GM20431 (cell line): ENCODE measurements around the gene KRT84.

Experiments used
- in situ Hi-C: fragments of 300-500 bp; cut with MseI, MboI; formaldehyde crosslinking; loops from one replicate; pipeline ENCODE4 v1.15.0; 2020; ENCODE audit warnings: low sequenced_read_pairs; ENCODE audit not compliant: unreplicated experiment

Gene KRT84

DNA sequence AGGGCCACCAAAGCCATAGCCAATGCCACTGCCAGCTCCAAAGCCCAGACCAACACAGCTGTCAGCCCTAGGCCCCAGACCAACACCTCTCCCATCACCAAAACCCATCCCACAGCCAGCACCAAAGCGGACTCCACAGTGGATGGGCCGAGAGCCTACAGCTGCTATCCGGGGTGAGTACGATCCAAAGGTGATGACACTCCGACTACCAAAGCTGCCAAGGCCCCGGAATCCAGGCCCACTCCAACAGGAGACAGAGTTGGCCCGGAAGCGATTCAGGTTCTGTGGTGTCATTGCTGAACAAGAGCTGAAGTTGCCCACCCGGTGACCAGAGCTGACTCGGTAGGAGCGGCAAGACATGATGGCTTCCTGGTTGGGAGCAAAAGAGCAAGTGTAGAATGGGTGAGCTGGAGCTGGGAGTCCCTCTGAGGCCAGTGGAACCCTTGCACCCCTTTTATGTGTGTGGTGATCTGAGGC is at the start of gene KRT84:
Gene KRT84, minus strand, starts transcription at position 427 of the 477 bp plus-strand sequence. Its CDS starts 67 bp downstream, at position 360.
- in situ Hi-C loops: loop anchor here (25.0 kb wide), 1 partner anchor 502 kb away; no protein-coding TSS in a partner anchor

GRCh38 chr12:52434760-52435530 is 49.5 kb upstream of the KRT84 start:
- in situ Hi-C loops: no loop called here

- in situ Hi-C loops: no loop called here
Observed at GRCh38 chr12:52434081-52434733, 48.8 kb upstream of the KRT84 start, which contains the start of gene KRT75. TSS of gene KRT75 (minus strand) at chr12:52434371. CDS start at chr12:52434304, 67 bp downstream.

DNA sequence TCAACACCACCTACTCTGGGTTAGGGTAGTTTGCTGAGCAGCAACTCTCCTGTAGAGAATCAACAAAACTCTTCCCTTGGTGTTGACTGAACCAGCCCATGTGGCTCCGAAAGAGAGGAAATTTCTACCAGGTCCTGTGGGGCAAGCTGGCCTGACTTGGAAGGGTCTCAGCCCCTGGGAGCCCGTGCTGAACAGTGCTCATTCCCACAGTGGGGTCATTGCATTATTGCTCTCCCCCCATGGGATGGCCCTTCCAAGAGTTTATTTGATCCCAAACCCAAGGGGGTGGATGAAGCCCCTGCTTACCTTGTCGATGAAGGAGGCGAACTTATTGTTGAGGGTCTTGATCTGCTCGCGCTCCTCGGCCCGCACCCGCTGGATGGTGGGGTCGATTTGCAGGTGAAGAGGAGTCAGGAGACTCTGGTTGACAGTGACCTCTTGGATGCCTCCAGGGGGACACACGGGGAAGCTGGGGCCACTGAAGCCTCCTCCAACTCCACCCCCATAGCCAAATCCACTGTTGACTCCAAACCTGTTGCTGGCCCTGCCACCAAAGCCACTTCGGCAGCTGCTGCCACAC is 48.1 kb upstream of the KRT84 start:
- in situ Hi-C loops: no loop called here

DNA sequence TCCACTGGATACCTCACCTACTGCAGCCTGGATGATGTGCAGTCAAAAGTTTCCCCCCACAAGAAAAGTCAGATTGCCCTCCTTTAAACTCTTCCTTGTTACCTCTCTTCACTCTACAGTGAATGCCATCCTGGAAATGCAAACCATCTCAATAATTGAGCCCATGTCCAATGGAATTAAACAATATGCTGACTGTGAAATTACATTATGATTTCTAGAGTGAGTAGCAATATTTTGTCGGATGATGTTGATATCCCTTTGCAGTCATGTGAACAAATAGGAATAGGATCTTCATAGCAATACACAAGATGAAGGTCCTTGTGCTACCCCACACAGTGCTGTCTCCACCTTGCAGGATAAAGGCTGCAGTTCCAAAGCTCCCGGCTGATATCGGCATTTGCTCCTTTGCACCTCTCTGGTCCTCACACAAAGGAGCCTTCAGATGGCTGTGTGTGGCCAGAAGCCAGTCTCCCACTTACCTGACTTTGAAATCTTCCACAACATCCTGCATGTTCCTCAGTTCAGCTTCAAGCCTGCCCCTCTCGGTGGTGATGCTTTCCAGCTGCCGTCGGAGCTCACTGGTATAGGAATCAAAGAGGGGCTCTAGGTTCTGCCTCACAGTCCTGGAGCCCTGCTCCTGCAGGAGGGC is 47.2 kb upstream of the KRT84 start:
- in situ Hi-C loops: no loop called here

GRCh38 chr12:52428121-52428520 is 42.7 kb upstream of the KRT84 start:
- in situ Hi-C loops: no loop called here

DNA sequence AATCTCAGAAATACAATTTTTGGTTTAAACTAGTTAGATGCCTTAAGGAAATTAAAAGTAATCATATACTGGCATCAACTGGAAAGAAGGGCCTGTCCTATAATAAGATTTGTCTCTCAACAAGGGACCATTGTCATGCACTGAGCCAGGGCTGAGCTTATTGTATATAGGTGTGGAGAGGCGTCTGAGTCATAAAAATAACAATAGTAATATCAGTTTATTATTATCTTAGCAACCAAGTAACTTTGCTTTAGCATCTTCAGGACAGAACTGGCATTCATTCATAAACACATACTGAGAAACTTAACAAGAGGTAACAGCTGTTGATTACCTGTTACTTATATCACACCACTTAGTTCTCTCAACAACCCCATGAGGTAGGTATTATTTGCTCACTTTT is 41.6 kb upstream of the KRT84 start:
- in situ Hi-C loops: no loop called here

DNA sequence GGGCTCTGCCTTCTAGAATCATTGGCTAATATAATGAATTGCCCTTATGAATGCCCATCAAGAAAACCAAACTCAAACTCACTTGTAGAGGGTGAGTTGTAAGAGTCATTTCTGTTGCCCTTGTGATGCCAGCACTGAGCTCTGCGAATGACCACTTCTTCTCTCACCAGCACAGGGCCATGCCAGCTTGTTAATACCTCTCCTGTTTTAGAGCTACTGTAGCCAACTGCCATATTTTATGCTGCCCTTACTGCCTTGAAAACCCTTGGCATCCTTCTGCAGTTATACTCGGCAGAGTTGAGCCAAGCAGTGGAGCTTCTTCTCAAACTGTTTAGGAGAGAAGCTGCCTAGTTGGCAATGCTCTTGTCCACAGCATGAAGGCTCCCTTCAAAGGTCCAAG is 40.6 kb upstream of the KRT84 start:
- in situ Hi-C loops: no loop called here

- in situ Hi-C loops: no loop called here
Observed at GRCh38 chr12:52425466-52425865, 40.0 kb upstream of the KRT84 start.

DNA sequence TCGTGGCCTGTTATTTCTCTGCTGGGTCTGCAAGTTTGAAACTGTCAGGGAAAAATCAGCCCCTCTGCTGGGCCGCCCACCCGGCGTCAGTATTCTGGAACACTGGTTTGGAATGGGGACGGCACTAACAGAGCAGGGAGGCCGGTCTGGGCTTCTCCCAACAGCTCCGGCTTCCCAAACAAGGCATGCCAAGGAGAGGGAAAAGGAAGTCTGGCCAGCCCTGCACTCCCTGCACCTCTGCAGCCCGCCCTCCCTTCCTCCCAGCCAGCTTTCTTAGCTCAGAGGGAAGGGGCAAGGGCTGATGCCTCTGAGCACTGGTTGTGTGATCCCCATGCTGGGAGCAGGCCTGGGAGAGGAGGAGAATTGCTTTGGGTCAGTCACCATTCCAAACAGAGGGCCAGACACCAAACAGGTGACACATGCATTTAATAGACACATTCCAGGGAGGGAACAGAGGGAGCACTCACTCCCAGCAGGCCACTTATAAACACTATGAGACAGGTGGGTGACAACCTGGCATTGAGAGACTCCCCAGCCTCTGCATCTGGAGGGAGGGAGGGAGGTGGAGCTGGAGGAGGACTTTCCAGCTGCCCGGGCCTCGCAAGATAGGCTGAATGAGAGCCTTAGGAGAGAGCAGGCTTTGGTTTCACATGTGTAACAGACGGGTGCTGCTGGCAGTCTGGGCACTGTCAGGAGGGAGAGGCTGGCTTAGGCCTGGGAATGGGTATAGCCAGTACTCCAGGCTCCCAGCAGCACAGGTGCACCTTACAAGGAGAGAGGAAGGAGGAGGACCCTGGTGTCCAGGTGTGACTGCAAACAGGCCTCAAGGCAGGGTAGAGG is 38.4 kb upstream of the KRT84 start:
- in situ Hi-C loops: no loop called here

GRCh38 chr12:52423035-52423434 is 37.6 kb upstream of the KRT84 start:
- in situ Hi-C loops: no loop called here

DNA sequence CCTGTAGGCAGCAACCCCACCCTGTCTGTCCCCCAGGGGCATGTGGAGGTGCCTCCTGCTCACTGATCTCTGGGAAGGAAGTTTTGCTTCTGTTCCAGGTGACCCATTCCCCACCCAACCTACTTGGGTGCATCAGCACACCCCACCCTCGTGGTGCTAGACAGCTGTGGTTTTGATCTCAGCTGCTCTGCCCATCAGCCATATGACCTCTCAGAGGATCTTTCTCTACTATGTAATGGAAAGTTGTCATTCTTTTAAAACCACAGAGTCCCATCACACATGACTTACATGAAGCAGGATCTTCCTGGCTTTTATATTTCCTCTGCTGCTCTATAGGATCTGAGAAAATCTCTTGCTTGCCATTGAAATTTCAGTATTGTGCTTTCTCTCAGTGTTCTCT is 34.2 kb upstream of the KRT84 start:
- in situ Hi-C loops: no loop called here

DNA sequence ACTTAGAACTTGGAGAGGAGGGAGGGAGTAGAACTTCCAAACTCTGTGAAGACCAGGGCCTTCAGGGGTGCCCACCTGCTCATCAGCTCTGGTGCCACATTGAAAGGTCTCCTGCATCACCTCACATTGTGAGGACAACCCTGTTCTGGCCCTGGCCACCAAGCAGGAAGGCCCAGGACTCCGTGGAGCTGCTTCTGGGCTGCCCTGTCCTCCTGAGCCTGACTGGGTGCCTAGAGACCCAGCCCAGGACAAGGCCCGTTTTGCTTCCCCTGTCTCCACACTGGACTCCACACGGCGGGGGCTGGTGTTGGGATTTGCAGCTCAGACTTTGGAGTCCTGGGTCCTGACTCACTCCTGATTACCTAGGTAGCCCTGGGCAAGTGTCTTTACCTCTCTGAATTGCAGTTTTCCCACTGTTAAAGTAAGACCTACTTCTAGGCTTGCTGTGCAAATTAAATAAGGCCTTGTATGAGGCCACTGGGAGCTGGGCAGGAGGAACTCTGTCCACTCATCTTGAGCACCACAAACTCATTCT is 33.2 kb upstream of the KRT84 start:
- in situ Hi-C loops: no loop called here

DNA sequence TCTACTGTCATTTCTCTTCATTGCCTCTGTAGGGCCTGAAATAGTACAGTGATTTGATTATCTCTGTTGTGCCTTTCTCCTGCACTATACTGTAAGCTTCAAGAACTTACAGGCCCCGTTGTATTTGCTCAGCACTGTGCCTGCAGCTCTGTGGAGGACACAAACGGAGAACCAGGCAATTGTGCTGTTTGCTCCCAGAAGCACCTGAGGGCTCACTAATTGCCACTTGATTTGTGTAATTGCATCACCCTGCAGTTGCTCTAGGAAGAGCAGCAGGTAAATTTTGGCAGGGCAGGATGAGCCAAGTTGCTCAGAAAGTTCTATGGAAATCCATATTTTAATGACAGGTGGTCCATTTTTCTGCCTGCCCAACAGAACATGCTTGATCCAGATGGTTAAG is 32.3 kb upstream of the KRT84 start:
- in situ Hi-C loops: no loop called here

GRCh38 chr12:52416795-52417194 is 31.3 kb upstream of the KRT84 start:
- in situ Hi-C loops: no loop called here

DNA sequence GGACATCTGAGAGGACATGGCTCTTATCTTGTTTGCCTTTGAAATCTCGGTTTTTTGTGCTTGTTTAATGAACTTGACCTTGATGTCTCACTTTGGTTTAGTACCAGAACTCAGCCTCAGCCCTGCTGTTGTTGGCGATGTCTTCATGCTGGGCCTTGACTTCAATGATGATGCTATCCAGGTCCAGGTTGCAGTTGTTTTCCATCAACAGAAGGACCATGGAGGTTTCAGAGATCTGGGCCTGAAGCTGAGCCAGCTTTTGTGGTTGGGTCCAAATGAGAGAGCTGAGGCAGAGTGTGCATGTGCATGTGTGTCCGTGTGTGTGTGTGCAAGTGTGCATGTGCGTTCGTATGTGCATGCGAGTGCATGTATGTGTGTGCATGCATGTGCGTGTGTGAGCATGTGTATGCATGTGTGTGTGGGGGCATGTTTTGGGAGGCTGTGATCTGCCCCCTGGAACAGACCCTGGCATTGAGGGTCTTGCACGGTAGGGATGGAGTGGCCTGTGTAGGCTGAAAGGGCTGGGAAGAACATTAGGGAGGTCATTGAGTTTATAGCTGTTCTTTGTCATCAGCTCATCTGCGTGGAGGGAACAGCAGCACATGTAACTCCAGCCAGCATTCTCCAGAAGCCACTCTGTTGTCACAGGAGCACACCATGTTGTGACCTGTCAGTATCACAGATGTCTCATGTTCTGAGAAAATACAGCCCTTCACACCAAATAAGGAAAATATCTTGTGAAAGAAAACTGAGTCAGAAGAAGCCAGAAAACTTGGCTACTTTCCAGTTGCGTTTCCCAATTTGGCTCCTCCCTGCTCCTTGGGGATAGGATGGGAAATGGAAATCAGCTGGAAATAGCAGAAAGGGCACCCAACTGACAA is 30.7 kb upstream of the KRT84 start:
- in situ Hi-C loops: no loop called here

GRCh38 chr12:52414936-52415335 is 29.5 kb upstream of the KRT84 start:
- in situ Hi-C loops: no loop called here

DNA sequence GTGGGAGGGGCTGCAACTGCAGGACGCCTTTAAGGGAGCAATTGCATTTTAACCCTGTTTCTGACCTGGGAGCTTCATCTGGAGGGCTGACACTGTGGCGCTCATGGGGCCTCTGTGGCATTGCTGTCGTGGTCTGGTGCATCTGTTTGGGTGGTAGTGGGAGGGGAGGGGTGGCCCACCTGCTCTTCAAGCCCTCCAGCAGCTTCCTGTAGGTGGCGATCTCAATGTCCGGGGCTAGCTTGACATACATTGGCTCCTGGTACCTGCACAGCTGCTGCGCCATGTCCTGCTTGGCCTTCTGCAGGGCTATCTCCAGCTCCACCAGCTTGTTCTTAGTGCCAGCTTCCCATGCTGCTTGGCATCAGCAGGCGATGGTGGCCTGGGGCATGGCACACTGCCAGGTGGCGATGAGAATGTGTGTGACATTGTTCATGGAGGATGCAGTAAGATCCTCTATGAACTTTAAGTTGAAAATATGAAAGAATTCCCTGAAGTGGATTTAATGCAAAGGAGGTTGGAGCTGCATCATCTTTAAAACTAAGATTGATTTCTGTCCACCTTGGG is 28.4 kb upstream of the KRT84 start:
- in situ Hi-C loops: no loop called here
